SK-N-SH treated with all-trans-retinoic acid at 6 μM for 48 hours (cell line): ENCODE measurements around the gene ROBO1.
A peak's percentile ranks its signal among the peaks of the same experiment; 100 is the strongest.

Experiments used
- ATAC-seq: fragments of 200-7000 bp; cut with Tn5 transposase; 3 replicates; pipeline ENCODE4 v1.9.1; 2020; ENCODE audit warnings: mild to moderate bottlenecking, moderate library complexity
- ARNTL ChIP-seq: fragments of 450-650 bp; formaldehyde crosslinking; IDR thresholded peaks from 2 replicates; pipeline ENCODE4 v1.5.0; 2020; ENCODE audit warnings: low read depth, mild to moderate bottlenecking, moderate library complexity, borderline replicate concordance
- BACH2 ChIP-seq: fragments of 250-450 bp; sonication (Bioruptor Pico); IDR thresholded peaks from 2 replicates; pipeline ENCODE4 v1.9.0; 2021; ENCODE audit warnings: mild to moderate bottlenecking, borderline replicate concordance
- CSDC2 ChIP-seq: fragments of 250-450 bp; sonication (Bioruptor Pico); IDR thresholded peaks from 2 replicates; pipeline ENCODE4 v1.5.0; 2020; ENCODE audit warnings: mild to moderate bottlenecking, moderate library complexity
- ESRRG ChIP-seq: fragments of 250-450 bp; sonication (Bioruptor Pico); IDR thresholded peaks from 2 replicates; pipeline ENCODE4 v1.6.1; 2021; ENCODE audit warnings: mild to moderate bottlenecking
- GLIS3 ChIP-seq: fragments of 250-450 bp; sonication (Bioruptor Pico); IDR thresholded peaks from 2 replicates; pipeline ENCODE4 v1.5.0; 2020; ENCODE audit warnings: mild to moderate bottlenecking, moderate library complexity
- ISL1 ChIP-seq: fragments of 250-450 bp; sonication (Bioruptor Pico); IDR thresholded peaks from 2 replicates; pipeline ENCODE4 v2.1.2; 2022; ENCODE audit warnings: mild to moderate bottlenecking, moderate library complexity
- OSR1 ChIP-seq: fragments of 250-450 bp; sonication (Bioruptor Pico); IDR thresholded peaks from 2 replicates; pipeline ENCODE4 v1.8.0; 2022; ENCODE audit warnings: moderate library complexity, mild to moderate bottlenecking, inconsistent platforms
- PPARA ChIP-seq: fragments of 250-450 bp; sonication (Bioruptor Pico); IDR thresholded peaks from 2 replicates; pipeline ENCODE4 v1.5.0; 2020; ENCODE audit warnings: mild to moderate bottlenecking, borderline replicate concordance
- RARB ChIP-seq: fragments of 250-450 bp; sonication (Bioruptor Pico); IDR thresholded peaks from 2 replicates; pipeline ENCODE4 v1.8.0; 2021; ENCODE audit warnings: mild to moderate bottlenecking, moderate library complexity
- SNAI2 ChIP-seq: fragments of 250-450 bp; sonication (Bioruptor Pico); IDR thresholded peaks from 2 replicates; pipeline ENCODE4 v1.5.0; 2020; ENCODE audit warnings: mild to moderate bottlenecking, moderate library complexity
- TCF4 ChIP-seq: fragments of 250-450 bp; sonication (Bioruptor Pico); IDR thresholded peaks from 2 replicates; pipeline ENCODE4 v1.8.0; 2021; ENCODE audit warnings: mild to moderate bottlenecking, moderate library complexity, borderline replicate concordance
- TOX ChIP-seq: fragments of 250-450 bp; sonication (Bioruptor Pico); IDR thresholded peaks from 2 replicates; pipeline ENCODE4 v1.8.0; 2021; ENCODE audit warnings: mild to moderate bottlenecking, moderate library complexity, borderline replicate concordance
- ZC3H10 ChIP-seq: fragments of 250-450 bp; sonication (Bioruptor Pico); IDR thresholded peaks from 2 replicates; pipeline ENCODE4 v1.5.1; 2021; ENCODE audit warnings: mild to moderate bottlenecking, moderate library complexity
- ZFP3 ChIP-seq: fragments of 250-450 bp; sonication (Bioruptor Pico); IDR thresholded peaks from 2 replicates; pipeline ENCODE4 v1.5.0; 2020; ENCODE audit warnings: mild to moderate bottlenecking, moderate library complexity
- ZNF565 ChIP-seq: fragments of 450-650 bp; formaldehyde crosslinking; conservative IDR thresholded peaks from 2 replicates; pipeline ENCODE4 v1.5.0; 2020; ENCODE audit warnings: low read depth, mild to moderate bottlenecking, moderate library complexity
- ZNF70 ChIP-seq: fragments of 450-650 bp; formaldehyde crosslinking; IDR thresholded peaks from 2 replicates; pipeline ENCODE4 v1.5.0; 2020; ENCODE audit warnings: mild to moderate bottlenecking, moderate library complexity
- ZNF8 ChIP-seq: fragments of 450-650 bp; formaldehyde crosslinking; IDR thresholded peaks from 2 replicates; pipeline ENCODE4 v1.5.0; 2020; ENCODE audit warnings: mild to moderate bottlenecking, moderate library complexity
- TF ChIP-seq, protein P1 (sequence below): fragments of 250-450 bp; sonication (Bioruptor Pico); IDR thresholded peaks from 2 replicates; pipeline ENCODE4 v1.8.0; 2021; ENCODE audit warnings: low read depth, mild to moderate bottlenecking, moderate library complexity, borderline replicate concordance
- TF ChIP-seq, protein P2 (sequence below): fragments of 250-450 bp; sonication (Bioruptor Pico); IDR thresholded peaks from 2 replicates; pipeline ENCODE4 v1.5.0; 2020; ENCODE audit warnings: mild to moderate bottlenecking, moderate library complexity
- TF ChIP-seq, protein P3 (sequence below): fragments of 250-450 bp; sonication (Bioruptor Pico); IDR thresholded peaks from 2 replicates; pipeline ENCODE4 v1.5.1; 2021; ENCODE audit warnings: mild to moderate bottlenecking, moderate library complexity
- TF ChIP-seq, protein P4 (sequence below): fragments of 250-450 bp; sonication (Bioruptor Pico); IDR thresholded peaks from 2 replicates; pipeline ENCODE4 v1.5.1; 2020; ENCODE audit warnings: low read depth, mild to moderate bottlenecking, moderate library complexity

ROBO1 gene

DNA sequence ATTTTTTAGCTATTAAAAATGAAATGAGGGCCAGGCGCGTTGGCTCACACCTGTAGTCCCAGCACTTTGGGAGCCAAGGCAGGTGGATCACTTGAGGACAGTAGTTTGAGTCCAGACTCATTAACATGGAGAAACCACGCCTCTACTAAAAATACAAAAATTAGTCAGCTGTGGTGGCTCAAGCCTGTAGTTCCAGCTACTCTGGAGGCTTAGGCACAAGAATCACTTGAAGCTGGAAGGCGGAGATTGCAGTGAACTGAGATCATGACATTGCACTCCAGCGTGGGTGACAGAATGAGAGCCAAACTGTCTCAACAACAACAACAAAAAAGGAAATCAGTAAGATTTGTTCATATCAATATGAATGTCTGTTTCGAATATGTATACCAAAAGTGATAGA is 517.1 kb downstream of the ROBO1 start:
- TF ChIP-seq TCF4 (CRISPR knock-in tag) = no peak
- TF ChIP-seq, all 23 proteins: peak for 0
- ATAC-seq = no peak

GRCh38 chr3:79249701-79250100 is 518.1 kb downstream of the ROBO1 start:
- TF ChIP-seq TCF4 (CRISPR knock-in tag) = no peak
- TF ChIP-seq ZC3H10 (CRISPR knock-in tag) = no peak
- TF ChIP-seq SNAI2 (CRISPR knock-in tag) = no peak
- TF ChIP-seq ZNF8 (CRISPR knock-in tag) = no peak
- TF ChIP-seq OSR1 (CRISPR knock-in tag) = no peak
- TF ChIP-seq ZNF70 (CRISPR knock-in tag) = no peak
- TF ChIP-seq ISL1 (CRISPR knock-in tag) = no peak
- TF ChIP-seq ARNTL = no peak
- TF ChIP-seq, protein P1, sequence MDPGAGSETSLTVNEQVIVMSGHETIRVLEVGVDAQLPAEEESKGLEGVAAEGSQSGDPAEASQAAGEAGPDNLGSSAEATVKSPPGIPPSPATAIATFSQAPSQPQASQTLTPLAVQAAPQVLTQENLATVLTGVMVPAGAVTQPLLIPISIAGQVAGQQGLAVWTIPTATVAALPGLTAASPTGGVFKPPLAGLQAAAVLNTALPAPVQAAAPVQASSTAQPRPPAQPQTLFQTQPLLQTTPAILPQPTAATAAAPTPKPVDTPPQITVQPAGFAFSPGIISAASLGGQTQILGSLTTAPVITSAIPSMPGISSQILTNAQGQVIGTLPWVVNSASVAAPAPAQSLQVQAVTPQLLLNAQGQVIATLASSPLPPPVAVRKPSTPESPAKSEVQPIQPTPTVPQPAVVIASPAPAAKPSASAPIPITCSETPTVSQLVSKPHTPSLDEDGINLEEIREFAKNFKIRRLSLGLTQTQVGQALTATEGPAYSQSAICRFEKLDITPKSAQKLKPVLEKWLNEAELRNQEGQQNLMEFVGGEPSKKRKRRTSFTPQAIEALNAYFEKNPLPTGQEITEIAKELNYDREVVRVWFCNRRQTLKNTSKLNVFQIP (CRISPR knock-in tag) = no peak
- no peak for TF ChIP-seq BACH2 (CRISPR knock-in tag)
- no peak for ATAC-seq

- ATAC-seq = peak; percentile 93
These were observed 520.1 kb downstream of the ROBO1 start for GRCh38 chr3:79247725-79248043.

More at GRCh38 chr3:79247725-79248043, 520.1 kb downstream of the ROBO1 start:
- no peak for TF ChIP-seq RARB (CRISPR knock-in tag)
- TF ChIP-seq ZFP3 (CRISPR knock-in tag) = no peak
- TF ChIP-seq GLIS3 (CRISPR knock-in tag) = no peak
- TF ChIP-seq, protein P2, sequence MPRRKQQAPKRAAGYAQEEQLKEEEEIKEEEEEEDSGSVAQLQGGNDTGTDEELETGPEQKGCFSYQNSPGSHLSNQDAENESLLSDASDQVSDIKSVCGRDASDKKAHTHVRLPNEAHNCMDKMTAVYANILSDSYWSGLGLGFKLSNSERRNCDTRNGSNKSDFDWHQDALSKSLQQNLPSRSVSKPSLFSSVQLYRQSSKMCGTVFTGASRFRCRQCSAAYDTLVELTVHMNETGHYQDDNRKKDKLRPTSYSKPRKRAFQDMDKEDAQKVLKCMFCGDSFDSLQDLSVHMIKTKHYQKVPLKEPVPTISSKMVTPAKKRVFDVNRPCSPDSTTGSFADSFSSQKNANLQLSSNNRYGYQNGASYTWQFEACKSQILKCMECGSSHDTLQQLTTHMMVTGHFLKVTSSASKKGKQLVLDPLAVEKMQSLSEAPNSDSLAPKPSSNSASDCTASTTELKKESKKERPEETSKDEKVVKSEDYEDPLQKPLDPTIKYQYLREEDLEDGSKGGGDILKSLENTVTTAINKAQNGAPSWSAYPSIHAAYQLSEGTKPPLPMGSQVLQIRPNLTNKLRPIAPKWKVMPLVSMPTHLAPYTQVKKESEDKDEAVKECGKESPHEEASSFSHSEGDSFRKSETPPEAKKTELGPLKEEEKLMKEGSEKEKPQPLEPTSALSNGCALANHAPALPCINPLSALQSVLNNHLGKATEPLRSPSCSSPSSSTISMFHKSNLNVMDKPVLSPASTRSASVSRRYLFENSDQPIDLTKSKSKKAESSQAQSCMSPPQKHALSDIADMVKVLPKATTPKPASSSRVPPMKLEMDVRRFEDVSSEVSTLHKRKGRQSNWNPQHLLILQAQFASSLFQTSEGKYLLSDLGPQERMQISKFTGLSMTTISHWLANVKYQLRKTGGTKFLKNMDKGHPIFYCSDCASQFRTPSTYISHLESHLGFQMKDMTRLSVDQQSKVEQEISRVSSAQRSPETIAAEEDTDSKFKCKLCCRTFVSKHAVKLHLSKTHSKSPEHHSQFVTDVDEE (CRISPR knock-in tag) = no peak
- TF ChIP-seq CSDC2 (CRISPR knock-in tag) = no peak
- TF ChIP-seq ZC3H10 (CRISPR knock-in tag) = no peak
- TF ChIP-seq ARNTL = no peak
- no peak for TF ChIP-seq ISL1 (CRISPR knock-in tag)
- TF ChIP-seq TOX = no peak
- TF ChIP-seq, protein P1 (CRISPR knock-in tag) = no peak
- TF ChIP-seq, protein P3, sequence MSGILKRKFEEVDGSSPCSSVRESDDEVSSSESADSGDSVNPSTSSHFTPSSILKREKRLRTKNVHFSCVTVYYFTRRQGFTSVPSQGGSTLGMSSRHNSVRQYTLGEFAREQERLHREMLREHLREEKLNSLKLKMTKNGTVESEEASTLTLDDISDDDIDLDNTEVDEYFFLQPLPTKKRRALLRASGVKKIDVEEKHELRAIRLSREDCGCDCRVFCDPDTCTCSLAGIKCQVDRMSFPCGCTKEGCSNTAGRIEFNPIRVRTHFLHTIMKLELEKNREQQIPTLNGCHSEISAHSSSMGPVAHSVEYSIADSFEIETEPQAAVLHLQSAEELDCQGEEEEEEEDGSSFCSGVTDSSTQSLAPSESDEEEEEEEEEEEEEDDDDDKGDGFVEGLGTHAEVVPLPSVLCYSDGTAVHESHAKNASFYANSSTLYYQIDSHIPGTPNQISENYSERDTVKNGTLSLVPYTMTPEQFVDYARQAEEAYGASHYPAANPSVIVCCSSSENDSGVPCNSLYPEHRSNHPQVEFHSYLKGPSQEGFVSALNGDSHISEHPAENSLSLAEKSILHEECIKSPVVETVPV (CRISPR knock-in tag) = no peak
- TF ChIP-seq OSR1 (CRISPR knock-in tag) = no peak
- no peak for TF ChIP-seq ZNF565 (CRISPR knock-in tag)
- no peak for TF ChIP-seq PPARA (CRISPR knock-in tag)
- TF ChIP-seq, protein P4, sequence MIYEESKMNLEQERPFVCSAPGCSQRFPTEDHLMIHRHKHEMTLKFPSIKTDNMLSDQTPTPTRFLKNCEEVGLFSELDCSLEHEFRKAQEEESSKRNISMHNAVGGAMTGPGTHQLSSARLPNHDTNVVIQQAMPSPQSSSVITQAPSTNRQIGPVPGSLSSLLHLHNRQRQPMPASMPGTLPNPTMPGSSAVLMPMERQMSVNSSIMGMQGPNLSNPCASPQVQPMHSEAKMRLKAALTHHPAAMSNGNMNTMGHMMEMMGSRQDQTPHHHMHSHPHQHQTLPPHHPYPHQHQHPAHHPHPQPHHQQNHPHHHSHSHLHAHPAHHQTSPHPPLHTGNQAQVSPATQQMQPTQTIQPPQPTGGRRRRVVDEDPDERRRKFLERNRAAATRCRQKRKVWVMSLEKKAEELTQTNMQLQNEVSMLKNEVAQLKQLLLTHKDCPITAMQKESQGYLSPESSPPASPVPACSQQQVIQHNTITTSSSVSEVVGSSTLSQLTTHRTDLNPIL (CRISPR knock-in tag) = no peak
- TF ChIP-seq ZNF8 (CRISPR knock-in tag) = no peak
- TF ChIP-seq TCF4 (CRISPR knock-in tag) = no peak
- no peak for TF ChIP-seq ESRRG
- TF ChIP-seq ZNF70 (CRISPR knock-in tag) = no peak
- no peak for TF ChIP-seq SNAI2 (CRISPR knock-in tag)
